Neural progenitor cell (in vitro differentiated cells): Measurements from ENCODE around the gene TWIST2.

Source experiments
- CTCF ChIP-seq: fragments of 200-600 bp; sonication (generic); IDR thresholded peaks from 2 replicates; pipeline ENCODE4 v1.5.1; 2017; ENCODE audit warnings: antibody characterized with exemption, mild to moderate bottlenecking
- EZH2 ChIP-seq: fragments of 200-600 bp; sonication (generic); IDR thresholded peaks from 2 replicates; pipeline ENCODE4 v1.6.1; 2017; ENCODE audit warnings: antibody characterized with exemption, mild to moderate bottlenecking, moderate library complexity
- EZH2phosphoT487 ChIP-seq: fragments of 200-600 bp; sonication (generic); IDR thresholded peaks from 2 replicates; pipeline ENCODE4 v1.6.1; 2017; ENCODE audit warnings: antibody characterized with exemption

GRCh38 chr2:238945433-238946150 lies 97.7 kb downstream of the TWIST2 start:
- TF ChIP-seq CTCF (peak; percentile 84), EZH2phosphoT487 (no peak), EZH2 (no peak)
